Astrocyte (in vitro differentiated cells and primary cell): Measurements from ENCODE around the gene SLC1A3. TPM values are rescaled to one million over a fixed set of nuclear protein-coding genes. Genes with fewer than 3 reads are reported as not detected.

ENCODE experiments used
- DNase-seq: peaks from one replicate; pipeline ENCODE4 v3.0.0-alpha.2; 2010; ENCODE audit warnings: low read depth
- FAIRE-seq: peaks from 2 replicates; lab custom pipeline; 2011; peaks lifted over from hg19 to GRCh38; lab: Jason Lieb, UNC
- H2AFZ ChIP-seq: 2 replicates; pipeline ENCODE4 v1.6.0; 2012; ENCODE audit warnings: low read depth, low read length, inconsistent platforms
- H3K27ac ChIP-seq: 2 replicates; pipeline ENCODE4 v1.5.1; 2011; ENCODE audit warnings: low read depth, low read length, inconsistent platforms
- H3K27me3 ChIP-seq: 2 replicates; pipeline ENCODE4 v1.6.0; 2011; ENCODE audit warnings: low read length, inconsistent platforms; ENCODE audit not compliant: insufficient read depth
- H3K36me3 ChIP-seq: 2 replicates; pipeline ENCODE4 v1.5.1; 2011; ENCODE audit warnings: low read length, inconsistent platforms; ENCODE audit not compliant: insufficient read depth
- H3K4me1 ChIP-seq: 2 replicates; pipeline ENCODE4 v1.5.1; 2011; ENCODE audit warnings: low read length, inconsistent platforms; ENCODE audit not compliant: insufficient read depth
- H3K4me2 ChIP-seq: 2 replicates; pipeline ENCODE4 v1.6.0; 2012; ENCODE audit warnings: low read length, inconsistent platforms
- H3K4me3 ChIP-seq: 2 replicates; pipeline ENCODE4 v1.5.1; 2011; ENCODE audit warnings: low read depth, mild to moderate bottlenecking, low read length, inconsistent platforms; ENCODE audit not compliant: insufficient read depth
- H3K79me2 ChIP-seq: 2 replicates; pipeline ENCODE4 v1.6.0; 2012; ENCODE audit warnings: mild to moderate bottlenecking, low read length, inconsistent platforms; ENCODE audit not compliant: insufficient read depth
- H3K9ac ChIP-seq: 2 replicates; pipeline ENCODE4 v1.6.0; 2012; ENCODE audit warnings: mild to moderate bottlenecking, low read length, inconsistent platforms
- H3K9me3 ChIP-seq: 2 replicates; pipeline ENCODE4 v1.5.1; 2012; ENCODE audit warnings: low read depth, mild to moderate bottlenecking, low read length, inconsistent platforms; ENCODE audit not compliant: insufficient read depth
- H4K20me1 ChIP-seq: 2 replicates; pipeline ENCODE4 v1.6.0; 2012; ENCODE audit warnings: low read length, inconsistent platforms; ENCODE audit not compliant: insufficient read depth
- H3K27ac Mint-ChIP-seq: one replicate; pipeline ENCODE4 v1.8.0; 2021; ENCODE audit warnings: mild to moderate bottlenecking, mixed read lengths; ENCODE audit not compliant: unreplicated experiment
- H3K27me3 Mint-ChIP-seq: one replicate; pipeline ENCODE4 v1.8.0; 2021; ENCODE audit warnings: low read depth, mixed read lengths; ENCODE audit not compliant: unreplicated experiment
- H3K36me3 Mint-ChIP-seq: one replicate; pipeline ENCODE4 v1.8.0; 2021; ENCODE audit warnings: low read depth, mixed read lengths; ENCODE audit not compliant: unreplicated experiment
- H3K4me1 Mint-ChIP-seq: one replicate; pipeline ENCODE4 v1.8.0; 2021; ENCODE audit warnings: low read depth, mixed read lengths; ENCODE audit not compliant: unreplicated experiment
- H3K4me3 Mint-ChIP-seq: one replicate; pipeline ENCODE4 v1.8.0; 2021; ENCODE audit warnings: mild to moderate bottlenecking, moderate library complexity, mixed read lengths; ENCODE audit not compliant: unreplicated experiment
- H3K9me3 Mint-ChIP-seq: one replicate; pipeline ENCODE4 v1.8.0; 2021; ENCODE audit warnings: mild to moderate bottlenecking, mixed read lengths; ENCODE audit not compliant: unreplicated experiment
- CTCF ChIP-seq: IDR thresholded peaks from 2 replicates; pipeline ENCODE4 v1.5.1; 2011; ENCODE audit warnings: low read depth, mild to moderate bottlenecking, inconsistent platforms, low read length, moderate library complexity; ENCODE audit not compliant: insufficient read depth
- EZH2 ChIP-seq: IDR thresholded peaks from 2 replicates; pipeline ENCODE4 v1.6.1; 2012; ENCODE audit warnings: mild to moderate bottlenecking, low read length, inconsistent platforms; ENCODE audit not compliant: insufficient read depth
- total RNA-seq: library from RNA; stranded (reverse); gene quantifications from 2 replicates; pipeline ENCODE4 v1.2.1, GENCODE V29; 2021

The SLC1A3 gene
- total RNA-seq, 1 donor from 2014 or later, result 23.8 TPM

GRCh38 chr5:36646100-36646499 lies 39.7 kb downstream of the SLC1A3 start:
- no peaks in the 10 kb centered on the region for H3K36me3 ChIP-seq
- H3K4me3 Mint-ChIP-seq, result no peak overlapping the region
- no peaks in the 10 kb centered on the region for H3K9me3 ChIP-seq
- H3K27me3 Mint-ChIP-seq, result no peaks in the 10 kb centered on the region
- DNase-seq (no peak), FAIRE-seq (no peak)
- H3K27ac ChIP-seq, result peak overlapping the region; percentile 70
- no peaks in the 10 kb centered on the region for H3K79me2 ChIP-seq
- no peak overlapping the region for H2AFZ ChIP-seq
- peak overlapping the region; percentile 5 for H3K4me2 ChIP-seq
- H3K4me1 ChIP-seq, result peaks cover 19% of the 10 kb centered on the region
- H3K4me1 Mint-ChIP-seq, result peaks cover 32% of the 10 kb centered on the region
- no peak overlapping the region for H3K4me3 ChIP-seq
- H3K36me3 Mint-ChIP-seq, result peaks cover 3% of the 10 kb centered on the region
- no peaks in the 10 kb centered on the region for H3K27me3 ChIP-seq
- no peak overlapping the region for H3K9ac ChIP-seq
- H4K20me1 ChIP-seq, result no peaks in the 10 kb centered on the region
- TF ChIP-seq CTCF (no peak), EZH2 (no peak)
- H3K9me3 Mint-ChIP-seq, result no peaks in the 10 kb centered on the region
- peak overlapping the region; percentile 22 for H3K27ac Mint-ChIP-seq

- H3K27ac ChIP-seq, result peak overlapping the region; percentile 70
- no peaks in the 10 kb centered on the region for H3K36me3 ChIP-seq
- peaks cover 6% of the 10 kb centered on the region for H3K36me3 Mint-ChIP-seq
- H3K9ac ChIP-seq, result no peak overlapping the region
- peak overlapping the region; percentile 4 for H3K4me3 Mint-ChIP-seq
- DNase-seq (peak; percentile 86), FAIRE-seq (peak; percentile 23)
- no peaks in the 10 kb centered on the region for H3K27me3 ChIP-seq
- H3K4me1 ChIP-seq, result peaks cover 16% of the 10 kb centered on the region
- H3K9me3 Mint-ChIP-seq, result no peaks in the 10 kb centered on the region
- no peaks in the 10 kb centered on the region for H3K27me3 Mint-ChIP-seq
- peaks cover 28% of the 10 kb centered on the region for H3K4me1 Mint-ChIP-seq
- no peaks in the 10 kb centered on the region for H3K79me2 ChIP-seq
- no peaks in the 10 kb centered on the region for H3K9me3 ChIP-seq
- no peaks in the 10 kb centered on the region for H4K20me1 ChIP-seq
- H2AFZ ChIP-seq, result no peak overlapping the region
- no peak for TF ChIP-seq EZH2
- H3K27ac Mint-ChIP-seq, result peak overlapping the region; percentile 22
- H3K4me3 ChIP-seq, result no peak overlapping the region
- peak overlapping the region; percentile 5 for H3K4me2 ChIP-seq
These were observed 40.2 kb downstream of the SLC1A3 start for GRCh38 chr5:36646507-36647023.

- peaks cover 28% of the 10 kb centered on the region for H3K4me1 Mint-ChIP-seq
- peak overlapping the region; percentile 77 for H3K27ac Mint-ChIP-seq
- TF ChIP-seq EZH2 (no peak), CTCF (no peak)
- H3K27me3 Mint-ChIP-seq, result no peaks in the 10 kb centered on the region
- peaks cover 16% of the 10 kb centered on the region for H3K4me1 ChIP-seq
- FAIRE-seq (no peak), DNase-seq (no peak)
- peak overlapping the region; percentile 5 for H3K4me2 ChIP-seq
- no peaks in the 10 kb centered on the region for H4K20me1 ChIP-seq
- no peak overlapping the region for H3K9ac ChIP-seq
- H3K27ac ChIP-seq, result peak overlapping the region; percentile 54
- H3K9me3 ChIP-seq, result no peaks in the 10 kb centered on the region
- H3K36me3 ChIP-seq, result no peaks in the 10 kb centered on the region
- H3K4me3 Mint-ChIP-seq, result no peak overlapping the region
- H3K4me3 ChIP-seq, result no peak overlapping the region
- H2AFZ ChIP-seq, result no peak overlapping the region
- no peaks in the 10 kb centered on the region for H3K79me2 ChIP-seq
- no peaks in the 10 kb centered on the region for H3K9me3 Mint-ChIP-seq
- peaks cover 6% of the 10 kb centered on the region for H3K36me3 Mint-ChIP-seq
- H3K27me3 ChIP-seq, result no peaks in the 10 kb centered on the region
These were observed 40.6 kb downstream of the SLC1A3 start for GRCh38 chr5:36647046-36647445.
